Sciatic nerve (tissue), 2 donors: Measurements from ENCODE around the gene SLC6A7. TPM values are rescaled to one million over a fixed set of nuclear protein-coding genes. Genes with fewer than 3 reads are reported as not detected.
"Not testable (repeated sequence)": the region's sequence is repeated elsewhere in the genome, so short reads cannot be mapped to it uniquely, and the experiment has no call there.

Experiments
- ATAC-seq: fragments of 200-7000 bp; cut with Tn5 transposase; one replicate; pipeline ENCODE4 v1.9.1; 2020; ENCODE audit warnings: mild to moderate bottlenecking, moderate library complexity
- DNase-seq: peaks from one replicate; pipeline ENCODE4 v3.0.0-alpha.2; 2020; ENCODE audit warnings: low spot score
- intact Hi-C: fragments of 100-400 bp; cut with DNase I; formaldehyde crosslinking; loops from one replicate; pipeline ENCODE4 v1.14.2; 2022
- total RNA-seq: library from RNA; stranded (reverse); fragmentation: NEBNext Ultra II Directional; extraction: Animal tissue kit (Norgen Biotek cat#: 25700); gene quantifications from one replicate; pipeline ENCODE4 v1.2.1, GENCODE V29; 2021
- donor health status: DM: no; HTN: no; CAD: no.
- donor health status: DM: no; HTN: no; CAD: no.

SLC6A7 gene
- total RNA-seq, 1 donor from 2014 or later: not detected

GRCh38 chr5:150248493-150248892 is 58.6 kb downstream of the SLC6A7 start:
- DNase-seq, ATAC-seq, intact Hi-C loops: not testable (repeated sequence)

- intact Hi-C loops: no loop called here
- ATAC-seq (no peak), DNase-seq (no peak)
Observed at GRCh38 chr5:150248946-150249345, 59.1 kb downstream of the SLC6A7 start.

DNA sequence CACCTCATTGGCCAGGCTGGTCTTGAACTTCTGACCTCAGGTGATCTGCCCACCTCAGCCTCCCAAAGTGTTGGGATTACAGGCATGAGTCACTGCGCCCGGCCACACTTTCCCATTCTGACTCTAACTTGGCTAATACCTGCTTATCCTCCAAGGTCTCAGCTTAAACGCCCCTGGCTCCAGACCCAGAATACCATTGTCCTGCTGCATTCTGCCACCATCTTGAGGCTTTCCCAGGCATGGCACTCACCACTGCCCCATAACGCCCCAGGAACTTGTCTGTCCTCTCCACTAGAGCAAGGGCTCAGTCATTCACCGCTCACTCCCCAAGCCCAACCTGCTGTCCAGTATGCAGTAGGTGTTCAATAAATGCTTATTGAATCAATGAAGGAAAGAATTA is 59.9 kb downstream of the SLC6A7 start:
- ATAC-seq: no peak
- intact Hi-C loops: no loop called here

DNA sequence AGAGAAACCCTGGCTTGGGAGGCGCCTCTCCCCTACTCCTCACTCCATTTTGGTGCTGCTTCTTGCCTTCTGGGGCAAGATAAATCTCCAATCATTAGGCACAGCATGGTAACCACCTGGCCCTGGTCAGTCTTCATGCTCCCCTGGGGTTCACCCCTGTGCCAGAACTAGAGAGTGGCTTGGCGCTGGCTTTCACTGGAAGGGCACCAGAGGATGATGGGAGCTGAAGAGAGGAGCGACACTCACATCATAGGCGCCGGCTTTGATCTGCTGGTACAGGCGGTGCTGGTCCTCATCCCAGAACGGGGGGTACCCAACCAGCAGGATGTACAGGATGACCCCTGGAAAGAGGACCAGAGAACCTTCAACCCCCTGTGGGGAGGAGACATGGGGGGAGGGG is 61.6 kb downstream of the SLC6A7 start:
- no peak for DNase-seq
- ATAC-seq: no peak
- intact Hi-C loops: no loop called here

More for the DNA sequence above, 59.9 kb downstream of the SLC6A7 start:
- no peak for DNase-seq

- ATAC-seq (no peak), DNase-seq (no peak)
- intact Hi-C loops: no loop called here
Observed at GRCh38 chr5:150252489-150252888, 62.6 kb downstream of the SLC6A7 start.

DNA sequence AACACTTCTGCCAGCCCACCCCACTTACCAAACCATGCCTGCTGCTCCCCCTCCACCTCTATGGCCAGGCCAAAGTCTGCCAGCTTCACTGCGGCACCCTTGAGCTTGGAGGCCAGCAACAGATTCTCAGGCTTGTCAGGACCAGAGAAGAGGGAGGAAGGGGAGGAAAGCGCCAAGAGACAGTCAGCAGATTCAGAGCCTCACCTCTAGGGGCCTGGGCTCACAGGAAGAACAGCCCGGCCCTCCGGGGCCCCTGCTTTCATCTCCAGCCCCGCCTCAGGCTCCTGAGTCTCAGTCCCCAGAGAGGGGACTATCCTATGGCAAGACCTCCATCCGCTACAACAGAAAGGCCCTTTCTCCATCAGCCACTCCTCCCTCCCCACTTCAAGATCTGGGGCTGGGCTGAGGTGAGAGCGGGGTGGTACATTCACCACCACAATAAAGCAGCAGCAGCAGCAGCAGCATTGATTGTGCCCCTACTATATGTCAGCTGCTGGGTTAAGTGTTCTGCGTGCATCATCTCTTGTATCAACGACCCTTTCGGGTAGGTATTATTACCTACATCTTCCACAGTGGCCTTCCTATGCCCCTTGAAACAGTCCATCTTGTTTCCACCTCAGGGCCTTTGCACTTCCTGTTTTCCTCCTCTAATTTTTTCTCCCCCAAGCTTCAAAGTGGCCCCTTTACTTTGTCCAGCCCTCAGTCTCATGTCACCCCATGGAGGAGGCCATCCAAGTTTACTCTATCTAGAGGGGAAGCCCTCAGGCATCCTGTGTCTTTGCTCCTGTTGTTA is 63.8 kb downstream of the SLC6A7 start:
- DNase-seq: no peak
- no peak for ATAC-seq
- intact Hi-C loops: no loop called here

- DNase-seq: no peak
- intact Hi-C loops: no loop called here
- no peak for ATAC-seq
Observed at GRCh38 chr5:150254363-150254762, 64.5 kb downstream of the SLC6A7 start.

GRCh38 chr5:150254774-150255173 is 64.9 kb downstream of the SLC6A7 start:
- ATAC-seq (no peak), DNase-seq (no peak)
- intact Hi-C loops: no loop called here

DNA sequence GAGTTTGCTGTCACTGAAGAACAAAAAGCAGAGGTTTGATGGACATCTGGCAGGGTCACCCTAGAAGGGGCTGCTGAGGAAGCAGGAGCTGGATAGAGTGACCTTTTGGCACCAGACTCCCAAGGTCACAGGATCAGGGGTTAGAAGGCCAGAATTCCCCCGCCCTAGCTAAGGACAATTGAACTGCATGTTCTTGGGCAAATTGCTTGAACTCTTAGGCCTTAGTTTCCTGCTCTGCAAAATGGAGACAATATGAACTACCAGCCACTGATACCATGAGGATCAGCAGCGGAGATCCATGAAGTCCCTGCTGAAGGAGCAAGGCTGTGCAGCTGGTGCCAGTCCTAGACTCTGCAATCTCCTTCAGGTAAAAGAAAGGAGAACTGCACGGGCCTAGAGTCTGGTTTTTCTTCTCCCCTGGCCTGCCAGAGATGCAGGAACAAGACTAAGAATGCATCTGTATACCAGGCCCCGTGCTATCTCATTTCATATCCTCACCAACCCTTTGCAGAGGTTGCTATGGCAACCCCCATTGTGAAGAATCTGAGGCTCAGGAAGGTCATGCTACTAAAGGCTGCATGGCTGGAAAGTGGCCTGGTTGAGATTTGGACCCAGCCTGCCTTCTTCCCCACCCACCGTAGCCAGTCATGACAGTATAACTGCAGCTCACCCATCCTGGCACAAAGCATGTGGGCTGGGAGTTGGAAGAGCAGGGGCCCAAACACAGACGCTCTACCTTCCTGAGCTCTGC is 66.0 kb downstream of the SLC6A7 start:
- DNase-seq (no peak), ATAC-seq (no peak)
- intact Hi-C loops: no loop called here

DNA sequence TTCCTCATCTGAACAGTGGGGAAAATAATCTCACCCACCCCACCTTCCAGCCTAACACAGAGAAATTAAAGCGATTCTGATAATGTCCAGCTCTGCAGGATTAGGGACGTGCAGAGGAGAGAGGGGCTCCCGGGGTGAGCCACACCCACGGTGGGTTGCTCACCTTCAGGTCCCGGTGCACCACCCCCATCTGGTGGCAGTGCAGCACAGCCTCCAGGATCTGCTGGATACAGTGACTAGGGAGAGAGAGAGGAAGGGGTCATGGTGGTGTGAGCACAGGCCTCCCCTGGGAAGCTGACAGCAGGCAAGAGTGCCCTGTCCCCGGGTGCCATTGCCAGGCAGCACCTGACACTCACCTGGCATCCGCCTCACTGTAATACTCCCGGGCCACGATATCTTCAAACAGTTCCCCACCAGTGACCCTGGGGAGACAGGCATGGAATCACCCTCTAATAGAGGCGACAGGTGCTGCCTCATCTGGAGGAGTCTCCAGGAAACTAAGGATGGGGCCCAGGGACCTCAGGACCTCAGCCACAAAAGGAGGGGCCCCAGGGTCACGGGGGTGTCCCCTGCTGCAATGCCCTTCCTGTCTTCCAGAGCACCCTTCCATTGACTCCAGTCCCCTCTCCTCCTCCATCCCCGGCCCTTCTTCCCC is 66.7 kb downstream of the SLC6A7 start:
- ATAC-seq (no peak), DNase-seq (no peak)
- intact Hi-C loops: no loop called here

DNA sequence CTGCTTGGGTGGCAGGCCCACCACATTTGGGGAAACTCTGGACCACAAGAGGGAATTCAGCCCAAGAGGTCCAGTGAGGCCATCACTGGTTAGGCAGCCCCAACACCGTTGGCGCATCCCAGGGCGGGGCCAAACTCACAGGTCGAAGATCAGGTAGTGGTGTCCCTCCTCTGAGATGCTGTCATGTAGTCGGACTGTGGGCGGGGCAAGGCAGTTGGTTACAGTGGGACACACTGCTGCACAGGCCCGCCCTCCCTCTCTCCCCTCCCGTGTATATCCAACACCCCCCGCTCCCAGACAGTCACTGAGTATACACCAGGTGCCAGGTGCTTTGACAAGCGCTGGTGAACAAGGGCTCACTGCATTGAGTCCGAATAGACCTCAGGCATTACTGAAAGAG is 67.6 kb downstream of the SLC6A7 start:
- intact Hi-C loops: no loop called here
- no peak for ATAC-seq

DNA sequence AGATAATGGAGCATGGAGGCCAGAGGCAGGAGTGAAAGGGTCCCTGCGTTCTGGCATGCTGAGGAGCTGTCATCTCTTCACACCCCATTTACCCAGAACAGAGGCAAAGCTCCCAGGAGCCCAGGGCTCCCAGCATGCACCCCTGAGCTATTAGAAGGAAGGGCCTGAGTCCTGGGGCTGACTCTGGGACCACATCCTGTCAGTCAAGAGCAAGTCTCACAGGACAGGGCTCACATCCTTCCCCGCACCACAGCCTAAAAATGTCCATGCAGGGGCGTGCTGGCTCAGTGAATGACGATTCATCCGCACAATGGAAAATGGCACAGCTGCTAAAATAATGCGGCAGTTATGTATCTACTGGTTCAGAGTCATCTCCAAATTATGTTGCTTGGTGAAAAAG is 68.3 kb downstream of the SLC6A7 start:
- no peak for DNase-seq
- intact Hi-C loops: no loop called here
- peak; percentile 8 for ATAC-seq

More for the DNA sequence above, 67.6 kb downstream of the SLC6A7 start:
- no peak for DNase-seq

Other genes with a start within 250 kb of the SLC6A7 start
- gene PDE6A, start 245.3 kb upstream of the SLC6A7 start, total RNA-seq: not detected
- 15.8 TPM for gene SLC26A2, start 229.3 kb upstream of the SLC6A7 start, total RNA-seq
- 8.2 TPM for gene TIGD6, start 189.4 kb upstream of the SLC6A7 start, total RNA-seq
- gene HMGXB3, start 189.3 kb upstream of the SLC6A7 start, total RNA-seq: 34.6 TPM
- 74.8 TPM for gene CSF1R, start 103.5 kb upstream of the SLC6A7 start, total RNA-seq
- 215 TPM for gene PDGFRB, start 34.2 kb upstream of the SLC6A7 start, total RNA-seq
- not detected for gene CDX1, start 23.3 kb upstream of the SLC6A7 start, total RNA-seq
- gene CAMK2A, start 99.7 kb downstream of the SLC6A7 start, total RNA-seq: 2.5 TPM
- gene ARSI, start 112.8 kb downstream of the SLC6A7 start, total RNA-seq: 6.3 TPM
- gene TCOF1, start 167.6 kb downstream of the SLC6A7 start, total RNA-seq: 30.0 TPM
- gene CD74, start 222.8 kb downstream of the SLC6A7 start, total RNA-seq: 989 TPM